Endothelial cell of umbilical vein (primary cell): ENCODE measurements around the gene TSR1.

Experiments
- EZH2 ChIP-seq: IDR thresholded peaks from 2 replicates; pipeline ENCODE4 v1.6.1; 2012; ENCODE audit warnings: borderline replicate concordance, low read depth, mild to moderate bottlenecking, moderate library complexity, low read length, inconsistent platforms; ENCODE audit not compliant: severe bottlenecking
- FOS ChIP-seq: IDR thresholded peaks from 2 replicates; pipeline ENCODE4 v1.6.1; 2011; ENCODE audit warnings: mild to moderate bottlenecking, low read length, moderate library complexity, borderline replicate concordance; ENCODE audit not compliant: insufficient read depth
- JUN ChIP-seq: IDR thresholded peaks from 2 replicates; pipeline ENCODE4 v1.6.1; 2011; ENCODE audit warnings: borderline replicate concordance, low read depth; ENCODE audit not compliant: insufficient read length, insufficient read depth
- MAX ChIP-seq: IDR thresholded peaks from 2 replicates; pipeline ENCODE4 v1.6.1; 2011; ENCODE audit not compliant: insufficient read depth, insufficient read length
- MYC ChIP-seq: IDR thresholded peaks from one replicate; pipeline ENCODE4 v1.6.1; 2011; ENCODE audit warnings: mild to moderate bottlenecking, low read depth, low read length
- POLR2A ChIP-seq: IDR thresholded peaks from 2 replicates; pipeline ENCODE4 v1.6.1; 2012; ENCODE audit warnings: low read depth, mild to moderate bottlenecking, control low read depth, low read length
- POLR2AphosphoS5 ChIP-seq: IDR thresholded peaks from 2 replicates; pipeline ENCODE4 v1.6.1; 2012; ENCODE audit warnings: low read depth, mild to moderate bottlenecking, control low read depth, low read length, moderate library complexity; ENCODE audit not compliant: insufficient read depth
- TF ChIP-seq, protein P1 (sequence below), 2 donors: IDR thresholded peaks; 1 replicate in 1 of 2; 2 replicates in 1 of 2; pipeline ENCODE4 v1.5.1; 2011; ENCODE audit warnings: low read length in 2 of 2, mild to moderate bottlenecking in 2 of 2, moderate library complexity in 2 of 2, control low read depth in 1 of 2, inconsistent platforms in 1 of 2, low read depth in 1 of 2; ENCODE audit not compliant: insufficient read depth in 1 of 2; ENCODE audit errors: extremely low read depth in 1 of 2

GRCh38 chr17:2354311-2354710 lies 18.1 kb upstream of the TSR1 start:
- no peak for TF ChIP-seq EZH2
- no peak for TF ChIP-seq MAX
- no peak for TF ChIP-seq POLR2A
- TF ChIP-seq, protein P1, sequence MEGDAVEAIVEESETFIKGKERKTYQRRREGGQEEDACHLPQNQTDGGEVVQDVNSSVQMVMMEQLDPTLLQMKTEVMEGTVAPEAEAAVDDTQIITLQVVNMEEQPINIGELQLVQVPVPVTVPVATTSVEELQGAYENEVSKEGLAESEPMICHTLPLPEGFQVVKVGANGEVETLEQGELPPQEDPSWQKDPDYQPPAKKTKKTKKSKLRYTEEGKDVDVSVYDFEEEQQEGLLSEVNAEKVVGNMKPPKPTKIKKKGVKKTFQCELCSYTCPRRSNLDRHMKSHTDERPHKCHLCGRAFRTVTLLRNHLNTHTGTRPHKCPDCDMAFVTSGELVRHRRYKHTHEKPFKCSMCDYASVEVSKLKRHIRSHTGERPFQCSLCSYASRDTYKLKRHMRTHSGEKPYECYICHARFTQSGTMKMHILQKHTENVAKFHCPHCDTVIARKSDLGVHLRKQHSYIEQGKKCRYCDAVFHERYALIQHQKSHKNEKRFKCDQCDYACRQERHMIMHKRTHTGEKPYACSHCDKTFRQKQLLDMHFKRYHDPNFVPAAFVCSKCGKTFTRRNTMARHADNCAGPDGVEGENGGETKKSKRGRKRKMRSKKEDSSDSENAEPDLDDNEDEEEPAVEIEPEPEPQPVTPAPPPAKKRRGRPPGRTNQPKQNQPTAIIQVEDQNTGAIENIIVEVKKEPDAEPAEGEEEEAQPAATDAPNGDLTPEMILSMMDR (IDR thresholded peaks at IDR 0.05; ENCODE audit: extremely low read depth in 1 of 2, insufficient read depth in 1 of 2, low read depth in 1 of 2, low read length in 2 of 2): no peak
- no peak for TF ChIP-seq FOS
- no peak for TF ChIP-seq POLR2AphosphoS5
- no peak for TF ChIP-seq JUN
- no peak for TF ChIP-seq MYC
